HCT116 (cell line): ENCODE results near the gene DAAM2. TPM values are rescaled to one million over a fixed set of nuclear protein-coding genes. Genes with fewer than 3 reads are reported as not detected.

ENCODE experiments used
- ATAC-seq: fragments of 200-7000 bp; cut with Tn5 transposase; 2 replicates; pipeline ENCODE4 v1.9.1; 2020; ENCODE audit warnings: mild to moderate bottlenecking, moderate library complexity
- BruUV-seq: library from RNA; stranded (reverse); fragments of 400-500 nt; replicated peaks from 2 replicates; lab custom pipeline; 2021; lab: Mats Ljungman, UMichigan
- CTCF ChIA-PET: fragments of 300-600 bp; sonication (Branson Sonifier 250); formaldehyde crosslinking; loops from one replicate; lab custom pipeline; 2021; ENCODE audit warnings: antibody characterized with exemption; lab: Charles Lee
- POLR2A ChIA-PET: fragments of 300-600, 350-600 bp; sonication (Branson Sonifier 250); formaldehyde crosslinking; loops from one replicate; lab custom pipeline; 2021; ENCODE audit warnings: antibody characterized with exemption; lab: Charles Lee
- RAD21 ChIA-PET, 2 experiments: fragments of 300-600 bp; sonication (Branson Sonifier 250); formaldehyde crosslinking; loops; one replicate each; lab custom pipeline; 2023; ENCODE audit warnings: low total read pairs in 2 of 2; ENCODE audit not compliant: uncharacterized antibody in 2 of 2, unreplicated experiment in 2 of 2, low non-redundant PET in 1 of 2; lab: Charles Lee
- DNase-seq: peaks from one replicate; pipeline ENCODE4 v3.0.0-alpha.2; 2010; ENCODE audit warnings: low read depth, low spot score
- H2AFZ ChIP-seq: fragments of 200-600 bp; shearing (Covaris generic), sonication (generic); 2 replicates; pipeline ENCODE4 v1.6.1; 2017; ENCODE audit warnings: low read depth, mixed run types, mixed read lengths, antibody characterized with exemption, low read length; ENCODE audit not compliant: poor library complexity, severe bottlenecking
- H3K27ac ChIP-seq: 2 replicates; pipeline ENCODE4 v1.5.1; 2012; ENCODE audit warnings: low read depth, low read length
- H3K27me3 ChIP-seq: fragments of 200-600 bp; sonication (generic); 2 replicates; pipeline ENCODE4 v1.6.1; 2016; ENCODE audit warnings: mixed run types, low read length, mixed read lengths; ENCODE audit not compliant: insufficient read depth
- H3K36me3 ChIP-seq, 2 experiments: fragments of 200-500 bp in 1 of 2; fragments of 200-600 bp in 1 of 2; sonication (Bioruptor generic) in 1 of 2; sonication (generic) in 1 of 2; 2 replicates each; pipeline versions ENCODE4 v1.5.1 to v1.6.1; 2014 to 2016; ENCODE audit warnings: low read length in 2 of 2, inconsistent platforms in 1 of 2, mixed read lengths in 1 of 2, mixed run types in 1 of 2; ENCODE audit not compliant: insufficient read depth in 2 of 2, control insufficient read depth in 1 of 2
- H3K4me1 ChIP-seq, 2 experiments: fragments of 200-600 bp in 1 of 2; sonication (generic) in 1 of 2; 2 replicates each; pipeline versions ENCODE4 v1.5.1 to v1.6.1; 2012 to 2017; ENCODE audit warnings: low read length in 2 of 2, inconsistent platforms in 1 of 2, mild to moderate bottlenecking in 1 of 2, mixed read lengths in 1 of 2, mixed run types in 1 of 2, moderate library complexity in 1 of 2; ENCODE audit not compliant: insufficient read depth in 2 of 2, control insufficient read depth in 1 of 2
- H3K4me2 ChIP-seq: fragments of 200-600 bp; sonication (generic); 2 replicates; pipeline ENCODE4 v1.6.1; 2017; ENCODE audit warnings: mixed run types, low read length, mixed read lengths
- H3K4me3 ChIP-seq, 2 experiments: fragments of 200-600 bp in 1 of 2; sonication (generic) in 1 of 2; replicated peaks in 1 of 2; 2 replicates each; pipeline ENCODE4 v1.5.1; 2011 to 2016; ENCODE audit warnings: low read length in 2 of 2, control low read depth in 1 of 2, low read depth in 1 of 2, mild to moderate bottlenecking in 1 of 2, mixed read lengths in 1 of 2, mixed run types in 1 of 2
- H3K79me2 ChIP-seq: fragments of 200-600 bp; sonication (generic); 2 replicates; pipeline ENCODE4 v1.6.1; 2017; ENCODE audit warnings: mild to moderate bottlenecking, mixed run types, low read length, moderate library complexity, mixed read lengths; ENCODE audit not compliant: insufficient read depth
- H3K9ac ChIP-seq: fragments of 200-600 bp; sonication (generic); 2 replicates; pipeline ENCODE4 v1.6.1; 2016; ENCODE audit warnings: low read length, mixed read lengths
- H3K9me2 ChIP-seq: fragments of 200-600 bp; sonication (generic), shearing (Covaris generic); 2 replicates; pipeline ENCODE4 v1.6.1; 2017; ENCODE audit warnings: mixed run types, mild to moderate bottlenecking, moderate library complexity; ENCODE audit not compliant: insufficient read depth
- H3K9me3 ChIP-seq, 2 experiments: fragments of 200-500 bp in 1 of 2; fragments of 200-600 bp in 1 of 2; sonication (Bioruptor generic) in 1 of 2; sonication (generic) in 1 of 2; 2 replicates each; pipeline ENCODE4 v1.6.1; 2014 to 2017; ENCODE audit warnings: low read length in 2 of 2, mixed read lengths in 2 of 2, inconsistent platforms in 1 of 2, low read depth in 1 of 2, mild to moderate bottlenecking in 1 of 2, mixed run types in 1 of 2, moderate library complexity in 1 of 2; ENCODE audit not compliant: control insufficient read depth in 1 of 2, insufficient read depth in 1 of 2
- H4K20me1 ChIP-seq: fragments of 200-600 bp; sonication (generic), shearing (Covaris generic); 2 replicates; pipeline ENCODE4 v1.6.1; 2017; ENCODE audit warnings: mixed run types, mild to moderate bottlenecking, moderate library complexity; ENCODE audit not compliant: insufficient read depth
- CBX3 ChIP-seq: IDR thresholded peaks from 2 replicates; pipeline ENCODE4 v1.6.1; 2012; ENCODE audit warnings: low read depth
- EGR1 ChIP-seq: IDR thresholded peaks from 2 replicates; pipeline ENCODE4 v1.6.1; 2012; ENCODE audit warnings: low read depth
- ELF1 ChIP-seq: IDR thresholded peaks from 2 replicates; pipeline ENCODE4 v1.6.1; 2012; ENCODE audit warnings: low read depth, borderline replicate concordance
- EZH2 ChIP-seq: fragments of 200-600 bp; sonication (generic); IDR thresholded peaks from 2 replicates; pipeline ENCODE4 v1.6.1; 2017; ENCODE audit warnings: antibody characterized with exemption, mixed run types
- EZH2phosphoT487 ChIP-seq: fragments of 200-600 bp; IDR thresholded peaks from 2 replicates; pipeline ENCODE4 v1.6.1; 2018; ENCODE audit warnings: antibody characterized with exemption, borderline replicate concordance
- FOSL1 ChIP-seq: IDR thresholded peaks from 2 replicates; pipeline ENCODE4 v1.6.1; 2012; ENCODE audit warnings: low read depth
- JUND ChIP-seq: IDR thresholded peaks from 2 replicates; pipeline ENCODE4 v1.6.1; 2012
- POLR2A ChIP-seq: IDR thresholded peaks from 2 replicates; pipeline ENCODE4 v1.7.0; 2011; ENCODE audit warnings: borderline replicate concordance; ENCODE audit not compliant: insufficient read depth, insufficient read length; ENCODE audit errors: extremely low read depth
- POLR2AphosphoS5 ChIP-seq: IDR thresholded peaks from 2 replicates; pipeline ENCODE4 v1.6.1; 2011; ENCODE audit warnings: mild to moderate bottlenecking, low read depth, low read length, moderate library complexity
- RAD21 ChIP-seq: IDR thresholded peaks from 2 replicates; pipeline ENCODE4 v1.6.1; 2012; ENCODE audit warnings: low read depth, mild to moderate bottlenecking
- SIN3A ChIP-seq: IDR thresholded peaks from 2 replicates; pipeline ENCODE4 v1.6.1; 2012; ENCODE audit warnings: low read depth
- SP1 ChIP-seq: IDR thresholded peaks from 2 replicates; pipeline ENCODE4 v1.6.1; 2012; ENCODE audit warnings: low read depth
- SRF ChIP-seq: IDR thresholded peaks from 2 replicates; pipeline ENCODE4 v1.6.1; 2012; ENCODE audit warnings: low read depth
- YY1 ChIP-seq: IDR thresholded peaks from 2 replicates; pipeline ENCODE4 v1.6.1; 2011; ENCODE audit warnings: low read length, low read depth, moderate library complexity, mild to moderate bottlenecking; ENCODE audit not compliant: insufficient replicate concordance; ENCODE audit errors: extremely low read depth
- ZNF274 ChIP-seq: fragments of 200-500 bp; sonication (Bioruptor generic); IDR thresholded peaks from 2 replicates; pipeline ENCODE4 v1.6.1; 2014; ENCODE audit warnings: mild to moderate bottlenecking, low read depth, low read length, inconsistent platforms
- intact Hi-C: fragments of 100-400 bp; cut with micrococcal nuclease; formaldehyde crosslinking; loops from 2 replicates; pipeline ENCODE4 v1.10.0; 2022
- total RNA-seq: library from RNA; stranded (reverse); gene quantifications from one replicate; pipeline ENCODE4 v1.2.1, GENCODE V29; 2021; ENCODE audit not compliant: unreplicated experiment
- TF ChIP-seq, protein P1 (sequence below): IDR thresholded peaks from 2 replicates; pipeline ENCODE4 v1.6.1; 2012
- TF ChIP-seq, protein P2 (sequence below): IDR thresholded peaks from 2 replicates; pipeline ENCODE4 v1.6.1; 2012
- TF ChIP-seq, protein P3 (sequence below), 3 experiments: fragments of 200-600 bp in 1 of 3; sonication (generic) in 1 of 3; IDR thresholded peaks in 2 of 3; conservative IDR thresholded peaks in 1 of 3; 2 replicates each; pipeline ENCODE4 v1.5.1; 2012 to 2017; ENCODE audit warnings: low read depth in 2 of 3, low read length in 2 of 3, antibody characterized with exemption in 1 of 3, borderline replicate concordance in 1 of 3, control low read depth in 1 of 3, mild to moderate bottlenecking in 1 of 3, mixed read lengths in 1 of 3, mixed run types in 1 of 3, moderate library complexity in 1 of 3; ENCODE audit not compliant: insufficient read depth in 1 of 3

DAAM2 gene
- total RNA-seq, 1 experiment from 2014 or later, result not detected

DNA sequence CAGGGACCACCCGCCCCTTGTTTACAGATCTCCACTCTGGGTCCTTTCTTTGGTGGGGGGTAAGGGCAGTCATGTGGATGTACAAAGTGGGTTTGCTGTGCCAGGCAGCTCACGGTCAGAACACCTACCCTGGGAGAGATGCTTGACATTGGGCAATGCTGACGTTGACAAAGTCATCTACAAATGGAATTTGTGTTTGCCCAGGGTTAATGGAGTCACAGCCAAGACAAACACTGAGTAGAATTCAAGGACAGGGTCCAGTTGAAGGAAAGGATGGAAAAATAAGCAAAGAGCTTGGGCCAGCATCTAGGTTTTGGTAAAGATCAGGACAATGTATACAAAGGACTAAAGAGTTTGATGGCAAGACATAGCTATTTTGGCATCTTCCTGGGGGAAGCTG lies 87.4 kb downstream of the DAAM2 start:
- no peaks in the 10 kb centered on the region for H3K4me1 ChIP-seq
- H2AFZ ChIP-seq, result no peak overlapping the region
- ChIA-PET POLR2A (no interaction called here), RAD21 (no interaction called here), CTCF (interaction anchor here (1.1 kb wide), 1 partner anchor 14 kb away, joined by 3 read pairs; no protein-coding TSS in a partner anchor)
- no peak for TF ChIP-seq YY1
- TF ChIP-seq, protein P1, sequence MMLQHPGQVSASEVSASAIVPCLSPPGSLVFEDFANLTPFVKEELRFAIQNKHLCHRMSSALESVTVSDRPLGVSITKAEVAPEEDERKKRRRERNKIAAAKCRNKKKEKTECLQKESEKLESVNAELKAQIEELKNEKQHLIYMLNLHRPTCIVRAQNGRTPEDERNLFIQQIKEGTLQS, result no peak
- no peak for TF ChIP-seq SIN3A
- no peak for TF ChIP-seq RAD21
- no peak for TF ChIP-seq SP1
- TF ChIP-seq EZH2, result no peak
- TF ChIP-seq FOSL1, result no peak
- TF ChIP-seq, protein P2, sequence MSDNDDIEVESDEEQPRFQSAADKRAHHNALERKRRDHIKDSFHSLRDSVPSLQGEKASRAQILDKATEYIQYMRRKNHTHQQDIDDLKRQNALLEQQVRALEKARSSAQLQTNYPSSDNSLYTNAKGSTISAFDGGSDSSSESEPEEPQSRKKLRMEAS, result no peak
- no peak for TF ChIP-seq CBX3
- TF ChIP-seq SRF, result no peak
- no peak for TF ChIP-seq ZNF274
- TF ChIP-seq EZH2phosphoT487, result no peak
- TF ChIP-seq POLR2AphosphoS5, result no peak
- no peak for TF ChIP-seq JUND
- TF ChIP-seq EGR1, result no peak
- no peak for TF ChIP-seq POLR2A
- no peak for TF ChIP-seq ELF1
- TF ChIP-seq, protein P3, sequence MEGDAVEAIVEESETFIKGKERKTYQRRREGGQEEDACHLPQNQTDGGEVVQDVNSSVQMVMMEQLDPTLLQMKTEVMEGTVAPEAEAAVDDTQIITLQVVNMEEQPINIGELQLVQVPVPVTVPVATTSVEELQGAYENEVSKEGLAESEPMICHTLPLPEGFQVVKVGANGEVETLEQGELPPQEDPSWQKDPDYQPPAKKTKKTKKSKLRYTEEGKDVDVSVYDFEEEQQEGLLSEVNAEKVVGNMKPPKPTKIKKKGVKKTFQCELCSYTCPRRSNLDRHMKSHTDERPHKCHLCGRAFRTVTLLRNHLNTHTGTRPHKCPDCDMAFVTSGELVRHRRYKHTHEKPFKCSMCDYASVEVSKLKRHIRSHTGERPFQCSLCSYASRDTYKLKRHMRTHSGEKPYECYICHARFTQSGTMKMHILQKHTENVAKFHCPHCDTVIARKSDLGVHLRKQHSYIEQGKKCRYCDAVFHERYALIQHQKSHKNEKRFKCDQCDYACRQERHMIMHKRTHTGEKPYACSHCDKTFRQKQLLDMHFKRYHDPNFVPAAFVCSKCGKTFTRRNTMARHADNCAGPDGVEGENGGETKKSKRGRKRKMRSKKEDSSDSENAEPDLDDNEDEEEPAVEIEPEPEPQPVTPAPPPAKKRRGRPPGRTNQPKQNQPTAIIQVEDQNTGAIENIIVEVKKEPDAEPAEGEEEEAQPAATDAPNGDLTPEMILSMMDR (IDR thresholded peaks at IDR 0.05 in 2 of 3, conservative IDR thresholded peaks at IDR 0.05 in 1 of 3; ENCODE audit: borderline replicate concordance in 1 of 3, insufficient read depth in 1 of 3, low read depth in 2 of 3, low read length in 2 of 3), result no peak
- no peaks in the 10 kb centered on the region for H3K9me2 ChIP-seq
- no peaks in the 10 kb centered on the region for H3K9me3 ChIP-seq
- BruUV-seq, result no TSS peak
- H3K4me2 ChIP-seq, result no peak overlapping the region
- H4K20me1 ChIP-seq, result no peaks in the 10 kb centered on the region
- peaks cover 23% of the 10 kb centered on the region for H3K27me3 ChIP-seq
- no peaks in the 10 kb centered on the region for H3K36me3 ChIP-seq
- intact Hi-C loops, result no loop called here
- no peak for DNase-seq
- H3K4me3 ChIP-seq, result no peak overlapping the region
- H3K79me2 ChIP-seq, result no peaks in the 10 kb centered on the region
- no peak overlapping the region for H3K9ac ChIP-seq
- no peak for ATAC-seq
- H3K27ac ChIP-seq, result no peak overlapping the region
